ENCODE data around the gene AMOT.

DNA sequence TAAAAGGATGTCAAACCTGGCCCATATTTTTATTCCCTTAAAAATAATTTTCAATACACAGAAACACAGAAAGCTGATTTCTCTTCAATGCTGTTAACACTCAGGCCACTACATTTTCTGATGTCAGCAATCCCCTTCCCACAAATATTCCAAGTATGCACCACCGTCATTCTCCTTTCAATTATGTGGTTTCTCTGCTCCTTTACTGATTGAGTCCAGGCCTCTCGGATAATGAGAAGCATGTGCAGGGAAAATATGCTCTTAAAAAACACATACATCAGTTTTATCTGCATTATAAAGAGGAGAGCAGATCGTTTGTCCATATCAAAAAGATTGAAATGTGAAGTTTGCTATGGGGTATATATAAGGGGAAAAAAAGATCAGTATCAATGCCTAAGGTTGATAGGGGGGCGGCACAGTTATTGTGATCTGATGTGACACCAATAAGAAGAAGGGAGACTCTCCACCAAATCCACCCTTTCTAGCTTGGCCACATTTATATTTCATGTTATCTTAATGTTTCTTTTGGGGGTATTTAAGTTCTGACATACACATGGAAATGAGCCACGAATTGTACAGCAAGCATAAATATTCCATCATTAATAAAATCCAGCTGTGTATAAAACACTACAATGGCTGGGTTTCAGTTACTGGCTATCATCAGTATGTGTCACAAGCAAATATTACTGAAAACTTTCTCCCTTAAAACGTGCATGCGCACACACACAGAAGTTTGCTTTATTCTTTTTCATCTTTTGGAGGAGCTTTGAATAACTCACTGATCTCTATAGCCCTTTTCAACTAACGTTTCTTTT is 6.4 kb downstream of the AMOT start:
- TF ChIP-seq, protein P1, sequence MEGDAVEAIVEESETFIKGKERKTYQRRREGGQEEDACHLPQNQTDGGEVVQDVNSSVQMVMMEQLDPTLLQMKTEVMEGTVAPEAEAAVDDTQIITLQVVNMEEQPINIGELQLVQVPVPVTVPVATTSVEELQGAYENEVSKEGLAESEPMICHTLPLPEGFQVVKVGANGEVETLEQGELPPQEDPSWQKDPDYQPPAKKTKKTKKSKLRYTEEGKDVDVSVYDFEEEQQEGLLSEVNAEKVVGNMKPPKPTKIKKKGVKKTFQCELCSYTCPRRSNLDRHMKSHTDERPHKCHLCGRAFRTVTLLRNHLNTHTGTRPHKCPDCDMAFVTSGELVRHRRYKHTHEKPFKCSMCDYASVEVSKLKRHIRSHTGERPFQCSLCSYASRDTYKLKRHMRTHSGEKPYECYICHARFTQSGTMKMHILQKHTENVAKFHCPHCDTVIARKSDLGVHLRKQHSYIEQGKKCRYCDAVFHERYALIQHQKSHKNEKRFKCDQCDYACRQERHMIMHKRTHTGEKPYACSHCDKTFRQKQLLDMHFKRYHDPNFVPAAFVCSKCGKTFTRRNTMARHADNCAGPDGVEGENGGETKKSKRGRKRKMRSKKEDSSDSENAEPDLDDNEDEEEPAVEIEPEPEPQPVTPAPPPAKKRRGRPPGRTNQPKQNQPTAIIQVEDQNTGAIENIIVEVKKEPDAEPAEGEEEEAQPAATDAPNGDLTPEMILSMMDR (conservative IDR thresholded peaks at IDR 0.05; ENCODE audit: low read length): no peak
- TF ChIP-seq EZH2phosphoT487 (IDR thresholded peaks at IDR 0.05; ENCODE audit: borderline replicate concordance): no peak

Measured in Loucy (cell line).